HL-60/S4 treated with retinoic acid at 250 ng/mL for 4 days and 3 days (cell line): Measurements from ENCODE around the gene GOLGA7B.

ENCODE experiments used
- in situ Hi-C: fragments of 300-500 bp; cut with MboI; formaldehyde crosslinking; loops from 2 replicates; pipeline ENCODE4 v1.7.0; 2022; ENCODE audit warnings: low sequenced_read_pairs

Gene GOLGA7B

DNA sequence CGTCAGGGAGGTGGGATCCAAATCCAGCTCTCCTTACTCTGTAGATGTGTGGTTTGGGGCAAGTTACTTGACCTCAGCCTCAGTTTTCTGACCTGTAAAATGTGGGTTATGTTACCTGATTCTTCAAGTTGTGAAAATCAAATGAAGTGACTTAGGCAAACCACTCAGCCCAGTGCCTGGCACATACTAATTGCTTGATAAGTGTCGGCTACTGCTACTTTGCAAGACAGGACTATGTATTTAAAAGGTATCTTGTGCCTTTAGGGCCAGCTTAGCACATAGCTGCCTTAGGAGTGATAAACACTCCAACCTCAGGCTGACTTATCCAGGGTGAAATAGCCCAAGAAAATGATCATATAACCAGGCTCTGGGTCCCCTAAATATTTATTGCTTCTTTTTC is 42.9 kb downstream of the GOLGA7B start:
- in situ Hi-C loops, result no loop called here

DNA sequence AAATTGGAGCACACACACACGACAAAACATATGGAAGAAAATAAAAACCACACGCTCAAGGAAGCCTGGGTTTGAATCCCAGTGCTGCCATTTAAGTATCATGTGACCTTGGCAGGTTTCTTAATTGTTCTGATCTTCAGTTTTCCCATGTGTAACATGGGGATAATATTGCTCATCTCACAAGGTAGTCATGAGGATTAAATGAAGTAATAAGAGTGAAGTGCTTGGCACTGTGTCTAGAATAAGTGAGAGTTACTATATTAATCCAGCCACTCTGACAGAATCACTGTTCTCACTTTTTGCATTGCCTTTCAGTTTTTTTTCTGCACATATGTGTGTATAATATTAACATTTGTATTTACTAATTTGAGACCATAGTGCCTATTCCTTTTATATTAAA is 43.3 kb downstream of the GOLGA7B start:
- in situ Hi-C loops, result no loop called here

- in situ Hi-C loops, result no loop called here
Measured at GRCh38 chr10:97894092-97894491, 44.4 kb downstream of the GOLGA7B start.

GRCh38 chr10:97895084-97895483 is 45.4 kb downstream of the GOLGA7B start:
- in situ Hi-C loops, result no loop called here

- in situ Hi-C loops, result no loop called here
Measured at GRCh38 chr10:97895915-97896314, 46.3 kb downstream of the GOLGA7B start.

GRCh38 chr10:97896756-97897358 is 47.2 kb downstream of the GOLGA7B start:
- in situ Hi-C loops, result no loop called here

GRCh38 chr10:97898429-97898828 is 48.8 kb downstream of the GOLGA7B start:
- in situ Hi-C loops, result no loop called here

DNA sequence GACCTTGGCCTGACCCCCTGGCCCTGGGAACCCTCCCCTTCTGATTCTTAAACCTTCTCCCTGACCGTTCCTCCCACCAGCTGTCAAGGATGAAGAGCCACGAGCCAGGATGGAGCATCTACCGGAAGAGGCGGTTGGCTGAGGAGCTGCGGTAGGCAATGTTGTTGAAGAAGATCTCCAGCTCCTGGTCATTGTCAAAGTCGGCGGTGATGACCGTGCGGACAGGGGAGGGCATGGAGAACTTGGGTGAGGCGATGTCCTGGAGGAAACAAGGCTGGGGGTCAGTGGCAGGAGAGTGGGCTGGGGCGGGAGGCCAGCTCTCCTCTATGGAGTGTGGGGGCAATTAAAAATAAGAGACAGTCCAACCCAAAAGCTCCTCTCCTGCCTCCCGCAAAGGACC is 51.7 kb downstream of the GOLGA7B start:
- in situ Hi-C loops, result loop anchor here (10.0 kb wide), 1 partner anchor 143 kb away; no protein-coding TSS in a partner anchor

GRCh38 chr10:97903128-97904017 is 53.7 kb downstream of the GOLGA7B start:
- in situ Hi-C loops, result loop anchor here (10.0 kb wide), 1 partner anchor 141 kb away; no protein-coding TSS in a partner anchor

DNA sequence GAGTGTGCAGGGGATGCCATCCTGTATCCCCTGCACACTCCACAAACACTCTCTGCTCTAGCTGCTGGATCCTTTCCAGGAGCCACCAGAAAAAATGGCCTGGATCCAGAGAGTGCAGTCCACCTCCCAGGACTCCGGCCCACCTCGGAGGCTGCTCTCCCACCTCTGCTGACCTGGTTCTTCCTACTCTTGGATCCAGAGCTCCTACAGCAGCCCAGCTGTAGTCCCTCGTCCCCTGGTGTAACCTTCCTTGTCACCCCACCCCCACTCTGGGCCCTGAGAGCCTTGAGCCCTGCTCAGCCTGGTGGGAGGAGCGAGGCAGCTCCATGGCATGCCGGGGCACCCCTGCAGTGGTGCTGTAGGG is 54.4 kb downstream of the GOLGA7B start:
- in situ Hi-C loops, result loop anchor here (10.0 kb wide), 1 partner anchor 141 kb away; no protein-coding TSS in a partner anchor

DNA sequence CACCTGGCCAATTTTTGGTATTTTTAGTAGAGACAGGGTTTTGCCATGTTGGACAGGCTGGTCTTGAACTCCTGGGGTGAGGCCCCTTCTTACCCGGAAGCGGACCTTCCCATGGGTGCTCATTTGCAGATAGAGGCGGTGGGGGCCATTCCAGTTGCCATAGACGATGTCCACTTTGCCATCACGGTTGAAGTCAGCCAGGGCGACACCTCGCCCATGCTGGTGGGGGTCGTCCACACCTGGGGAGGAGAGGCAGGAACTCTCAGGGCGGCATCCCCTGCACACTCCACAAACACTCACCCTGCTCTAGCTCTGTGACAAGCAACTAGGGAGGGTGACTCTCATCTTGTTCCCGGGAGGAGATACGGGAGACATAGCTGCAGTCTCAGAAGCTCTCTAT is 54.9 kb downstream of the GOLGA7B start:
- in situ Hi-C loops, result loop anchor here (10.0 kb wide), 1 partner anchor 140 kb away; no protein-coding TSS in a partner anchor

DNA sequence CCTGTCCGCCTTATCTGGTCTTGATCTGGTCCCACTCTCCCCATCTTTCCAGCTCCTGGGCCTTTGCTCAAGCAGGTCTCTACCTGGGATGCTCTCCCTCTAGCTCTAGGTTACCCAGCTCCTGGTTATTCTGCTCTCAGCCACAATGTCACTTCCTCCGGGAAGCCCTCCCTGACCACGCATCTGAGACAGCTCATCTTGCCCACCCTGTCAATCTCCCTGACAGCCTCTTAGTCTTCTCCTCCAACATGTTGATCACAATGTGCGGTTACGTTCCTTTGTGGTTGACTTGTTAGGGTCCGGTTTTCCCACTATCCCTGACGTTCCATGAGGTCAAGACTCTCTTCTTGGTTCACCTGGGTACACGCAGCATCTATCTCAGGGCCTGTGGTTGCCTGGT is 55.6 kb downstream of the GOLGA7B start:
- in situ Hi-C loops, result loop anchor here (10.0 kb wide), 1 partner anchor 140 kb away; no protein-coding TSS in a partner anchor

DNA sequence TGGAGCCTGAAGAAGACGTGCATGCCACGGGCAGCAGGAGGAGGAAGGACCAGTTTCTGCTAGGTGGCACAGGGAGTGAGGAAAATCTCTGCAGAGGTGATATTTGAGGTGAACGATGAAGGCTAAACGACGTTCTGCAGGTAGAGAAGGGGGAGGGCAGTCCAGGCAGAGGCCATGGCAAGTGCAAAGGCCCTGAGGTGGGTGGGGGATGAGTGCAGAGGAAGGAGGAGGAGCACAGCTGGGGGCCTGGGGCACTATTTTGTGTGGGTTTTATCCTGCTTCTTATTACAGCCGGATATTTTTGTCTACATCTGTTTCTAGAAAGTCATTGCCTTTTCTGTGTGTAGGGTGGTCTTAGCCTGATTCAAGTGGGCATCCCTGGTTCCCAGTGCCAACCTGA is 57.6 kb downstream of the GOLGA7B start:
- in situ Hi-C loops, result loop anchor here (10.0 kb wide), 1 partner anchor 138 kb away; no protein-coding TSS in a partner anchor

DNA sequence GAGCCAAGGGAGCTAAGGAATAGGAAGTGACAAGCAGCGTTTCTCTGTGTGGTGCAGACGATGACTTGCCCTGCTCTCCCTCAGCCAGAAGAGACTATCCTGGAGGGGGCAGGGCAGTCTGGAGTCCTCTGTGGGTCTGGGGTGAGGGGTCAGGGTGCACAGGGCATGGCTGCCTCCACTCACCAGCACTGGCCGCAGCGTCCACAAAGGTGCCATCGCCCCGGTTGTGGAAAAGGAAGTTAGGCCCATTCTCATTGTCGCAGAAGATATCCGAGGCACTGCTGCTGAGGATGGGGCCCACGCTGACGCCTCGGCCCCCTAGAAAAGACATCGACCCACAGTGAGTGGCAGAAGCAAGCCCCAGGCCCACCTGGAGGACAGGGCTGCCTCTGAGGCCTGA is 58.2 kb downstream of the GOLGA7B start:
- in situ Hi-C loops, result loop anchor here (10.0 kb wide), 1 partner anchor 137 kb away; no protein-coding TSS in a partner anchor

- in situ Hi-C loops, result no loop called here
Measured at GRCh38 chr10:97910661-97911060, 61.0 kb downstream of the GOLGA7B start.

DNA sequence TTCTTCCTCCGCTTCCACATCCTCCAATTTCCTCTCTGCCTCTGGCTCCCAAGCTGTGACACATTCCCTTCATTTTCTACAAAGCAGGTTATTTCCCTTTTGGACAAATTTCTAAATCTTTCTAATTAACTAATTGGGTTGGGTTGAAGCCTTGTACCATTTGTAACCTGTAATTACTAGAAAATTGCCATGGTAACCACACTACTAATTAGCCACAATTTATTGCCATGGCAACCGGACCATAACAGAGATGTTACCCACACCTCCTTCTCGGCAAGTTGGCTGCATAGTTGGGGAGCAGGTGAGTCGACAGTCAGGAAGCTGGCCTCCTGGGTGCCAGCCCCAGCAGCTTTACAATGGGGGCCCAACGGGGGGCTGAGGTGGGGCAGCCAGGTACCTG is 61.6 kb downstream of the GOLGA7B start:
- in situ Hi-C loops, result no loop called here

DNA sequence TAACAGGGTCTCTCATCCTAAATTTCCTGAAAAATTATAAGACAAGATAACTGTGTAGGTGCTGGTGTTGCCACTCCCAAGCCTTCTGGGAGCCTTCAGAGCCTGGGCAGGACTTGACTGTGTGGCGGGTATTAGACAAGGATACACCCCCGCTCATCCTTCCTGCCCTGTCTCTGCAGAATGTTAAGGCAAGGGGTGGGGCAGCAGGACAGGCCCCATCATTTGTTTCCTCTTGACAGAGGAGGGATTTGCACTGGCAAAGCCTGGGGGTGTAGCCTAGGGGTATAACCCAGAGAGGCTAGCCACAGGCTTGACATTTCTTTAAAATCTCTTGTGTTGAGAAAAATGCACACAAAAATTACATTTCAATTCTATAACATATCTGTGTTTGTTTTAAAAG is 63.5 kb downstream of the GOLGA7B start:
- in situ Hi-C loops, result no loop called here

DNA sequence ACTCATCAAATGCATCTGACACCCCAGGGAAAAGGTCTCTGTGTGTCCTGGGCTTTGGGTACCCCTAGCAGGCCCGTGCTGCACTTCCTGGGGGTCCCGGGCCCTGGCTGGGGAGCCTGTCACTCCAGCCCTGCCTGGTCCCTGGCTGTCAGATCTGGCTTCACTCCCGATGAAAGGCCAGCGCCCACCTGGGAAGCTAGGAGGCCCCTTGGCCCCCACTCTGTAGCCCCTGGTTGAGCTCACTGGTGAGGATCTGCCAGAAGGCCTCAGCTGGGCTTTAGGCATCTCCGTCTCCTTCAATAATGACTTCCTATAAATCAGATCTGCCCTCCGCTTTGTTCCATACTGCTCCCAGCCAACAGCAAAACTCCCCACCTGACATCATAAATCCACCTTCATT is 64.0 kb downstream of the GOLGA7B start:
- in situ Hi-C loops, result no loop called here

DNA sequence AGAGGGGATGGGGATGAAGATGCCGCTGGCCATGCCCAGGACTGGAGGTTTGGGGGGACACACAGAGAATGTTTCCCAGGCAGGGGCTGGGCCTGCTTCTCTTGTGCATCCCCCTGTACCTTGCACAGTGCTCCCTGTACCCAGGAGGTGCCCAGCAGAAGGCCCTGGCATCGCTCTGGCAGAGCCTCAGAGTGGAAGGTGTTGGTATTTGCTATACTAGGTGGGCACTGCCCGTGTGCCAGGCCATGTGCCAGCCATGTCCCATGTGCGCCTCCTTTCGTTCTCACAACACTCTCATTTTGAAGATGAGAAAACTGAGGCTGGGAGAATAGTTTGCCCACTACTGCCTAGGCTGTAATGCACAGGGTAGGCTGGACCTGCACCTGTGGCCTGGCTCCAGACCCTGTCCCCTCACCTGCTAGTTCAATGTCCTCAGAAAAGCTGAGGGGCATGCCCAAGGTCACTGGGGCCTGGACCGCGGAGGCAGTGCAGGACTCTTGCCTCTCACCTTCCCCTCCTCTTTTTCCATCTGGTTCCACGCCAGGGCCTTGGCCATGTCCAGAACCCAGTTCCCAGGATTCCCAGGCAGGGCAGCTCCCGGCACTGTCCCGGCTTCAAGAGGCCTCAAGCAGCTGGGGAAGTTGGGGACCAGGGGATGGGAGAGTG is 64.7 kb downstream of the GOLGA7B start:
- in situ Hi-C loops, result no loop called here

DNA sequence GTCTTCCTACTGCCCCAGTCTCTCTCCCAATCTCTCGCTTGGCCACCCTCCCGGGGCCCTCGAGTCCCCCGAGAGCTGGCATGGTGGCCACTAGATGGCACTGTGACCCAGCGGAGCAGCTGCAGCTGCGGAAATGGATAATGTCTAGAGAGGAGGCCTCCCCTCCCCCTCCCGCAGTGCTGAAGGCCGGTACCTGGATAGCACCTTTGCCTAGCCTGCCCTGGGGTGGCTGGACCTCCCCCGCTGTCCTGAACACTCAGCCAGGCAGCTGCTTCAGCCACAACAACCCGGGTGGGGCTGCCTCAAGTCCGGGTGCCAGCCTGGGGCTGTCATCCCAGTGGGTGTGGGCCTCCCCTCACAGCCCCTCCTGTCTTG is 65.2 kb downstream of the GOLGA7B start:
- in situ Hi-C loops, result no loop called here

- in situ Hi-C loops, result no loop called here
Measured at GRCh38 chr10:97915346-97916131, 65.9 kb downstream of the GOLGA7B start.
